ENCODE data around the gene GMDS.

The GMDS gene

DNA sequence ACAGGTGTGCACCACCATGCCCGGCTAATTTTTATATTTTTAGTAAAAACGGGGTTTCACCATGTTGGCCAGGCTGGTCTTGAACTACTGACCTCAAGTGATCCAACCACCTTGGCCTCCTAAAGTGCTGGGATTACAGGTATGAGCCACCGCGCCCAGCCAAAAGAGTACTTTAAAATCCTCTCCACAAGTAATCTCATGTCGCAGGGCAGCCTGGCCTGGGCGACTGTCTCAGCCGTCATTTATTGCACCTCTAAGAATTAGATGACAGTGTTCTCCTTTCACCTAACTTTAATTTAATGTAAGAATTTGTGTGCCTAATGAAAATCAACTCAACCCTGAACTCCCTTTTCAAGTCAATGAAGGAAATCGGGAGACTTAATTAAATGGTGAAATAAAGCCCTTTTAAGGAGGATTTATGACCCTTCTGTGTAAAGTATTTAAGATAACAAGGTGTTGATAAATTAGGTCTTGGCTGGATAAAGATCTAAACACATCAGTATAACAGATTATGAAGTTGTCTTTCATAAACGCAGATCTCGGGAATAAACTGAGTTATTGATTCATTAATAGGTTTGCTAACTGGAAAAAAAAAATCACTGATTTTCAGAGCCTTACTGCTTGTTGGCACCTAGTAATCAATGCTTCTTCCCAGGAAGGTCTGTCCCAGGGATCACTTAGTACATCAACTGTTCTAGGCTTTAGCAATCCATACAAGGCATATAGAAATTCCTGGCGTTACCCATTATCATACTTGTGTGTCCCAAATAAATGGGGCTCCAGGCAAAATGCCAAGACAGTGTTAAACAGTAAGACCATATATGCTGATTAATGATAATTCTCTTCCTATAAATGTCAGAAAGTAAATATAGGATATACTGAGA, 209.3 kb downstream of the GMDS start:
- DNase-seq (ENCODE audit: low read depth in 2 of 2), result no peak

- DNase-seq (ENCODE audit: low read depth in 2 of 2), result no peak
Observed at GRCh38 chr6:2035046-2035445, 210.4 kb downstream of the GMDS start.

DNA sequence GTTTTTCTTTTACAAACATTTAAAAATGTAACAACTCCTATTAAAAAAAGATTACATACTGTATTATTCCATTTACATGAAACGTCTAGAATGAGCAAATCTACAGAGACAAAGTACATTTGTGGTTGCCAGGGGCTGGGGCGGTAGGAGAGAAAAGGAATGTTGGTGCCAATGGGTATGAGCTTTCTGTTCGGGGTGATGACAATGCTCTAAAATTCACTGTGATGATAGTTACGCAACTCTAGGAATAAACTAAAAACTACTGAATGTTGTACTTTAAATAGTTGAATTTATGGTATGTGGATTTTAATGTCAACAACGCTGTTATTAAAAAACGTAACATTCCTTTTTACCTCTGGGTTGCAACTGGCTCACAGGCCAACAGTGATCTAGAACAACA, 211.1 kb downstream of the GMDS start:
- DNase-seq (ENCODE audit: low read depth in 2 of 2), result no peak

DNA sequence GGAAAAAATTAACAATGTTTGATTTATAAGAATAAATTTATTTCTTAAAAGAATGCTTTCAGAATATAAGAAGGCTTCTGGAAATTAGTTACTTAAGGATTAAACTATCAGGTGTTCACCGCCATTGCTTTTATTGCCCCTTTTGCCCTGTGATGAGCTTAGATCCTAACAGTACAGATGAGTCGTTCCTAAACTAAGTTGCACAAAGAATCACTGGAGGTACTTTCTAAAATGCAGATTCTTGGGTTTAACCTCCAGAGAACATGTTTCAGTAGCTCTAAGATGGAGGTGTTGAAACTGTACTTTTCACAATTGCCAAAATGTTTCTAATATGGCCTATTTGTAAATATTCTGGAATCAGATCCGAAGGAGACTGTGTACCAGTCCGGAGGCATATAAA, 211.9 kb downstream of the GMDS start:
- no peak for DNase-seq (ENCODE audit: low read depth in 2 of 2)

- no peak for DNase-seq (ENCODE audit: low read depth in 2 of 2)
Observed at GRCh38 chr6:2030682-2031244, 214.6 kb downstream of the GMDS start.

GRCh38 chr6:2029952-2030351, 215.5 kb downstream of the GMDS start:
- no peak for DNase-seq (ENCODE audit: low read depth in 2 of 2)

DNA sequence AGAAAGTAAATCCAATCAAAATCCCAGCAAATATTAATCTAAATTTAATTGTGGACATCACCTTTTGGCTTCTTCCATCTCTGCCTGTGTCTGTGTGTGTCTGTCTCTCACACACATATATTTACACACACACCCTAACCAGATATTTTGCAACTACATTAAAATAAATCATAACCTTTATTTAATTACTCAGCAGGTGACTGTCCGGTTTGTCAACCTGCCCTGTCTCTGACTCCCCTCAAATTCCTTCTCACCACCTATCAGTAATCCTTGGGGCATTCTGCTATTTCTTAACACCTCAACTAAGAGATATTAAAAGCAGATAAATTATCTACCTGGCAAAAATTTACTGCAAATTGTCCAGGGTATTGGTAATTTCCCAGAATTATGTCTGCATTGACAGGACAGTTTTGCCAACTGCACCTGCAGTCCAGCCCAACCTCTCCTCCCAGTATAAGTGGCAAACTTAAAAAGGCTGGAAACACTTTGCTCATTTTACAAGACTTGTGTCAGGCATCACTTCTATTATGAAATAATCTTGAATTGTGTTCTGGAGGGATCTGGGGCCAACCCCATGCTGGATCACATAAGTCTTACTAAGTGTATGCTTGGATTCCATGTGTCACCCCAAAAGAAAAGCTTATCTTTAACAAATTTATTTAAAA, 216.1 kb downstream of the GMDS start:
- no peak for DNase-seq (ENCODE audit: low read depth in 2 of 2)

DNA sequence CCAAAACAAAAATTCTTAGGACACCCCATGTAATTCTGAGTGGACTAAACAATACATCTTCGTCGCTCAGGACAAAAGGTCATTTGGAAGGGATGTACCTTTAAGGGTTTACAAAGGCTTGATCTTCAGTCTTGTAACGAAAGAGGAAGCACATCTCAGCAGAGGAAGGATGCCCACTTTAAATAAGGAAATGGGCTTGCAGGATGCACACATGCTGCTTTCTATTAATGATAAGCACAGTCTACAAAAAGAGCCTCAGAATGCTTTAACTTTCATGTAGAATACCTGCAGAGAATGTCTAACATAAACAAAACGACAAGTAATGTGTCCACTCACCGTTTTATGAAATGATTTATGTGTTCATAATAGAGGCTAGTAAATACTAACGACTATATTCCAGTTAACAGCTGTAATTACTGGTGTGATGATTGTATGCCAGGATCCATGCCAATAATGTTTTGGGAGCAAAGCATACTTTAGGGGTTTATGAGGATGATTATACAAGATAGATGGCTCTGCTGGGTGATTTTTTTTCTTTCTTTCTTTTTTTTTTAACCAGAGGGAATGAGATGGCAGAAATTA, 216.9 kb downstream of the GMDS start:
- no peak for DNase-seq (ENCODE audit: low read depth in 2 of 2)

- DNase-seq (ENCODE audit: low read depth in 2 of 2), result no peak
Observed at GRCh38 chr6:2026133-2026532, 219.3 kb downstream of the GMDS start.

- DNase-seq (ENCODE audit: low read depth in 2 of 2), result no peak
Observed at GRCh38 chr6:2021713-2022125, 223.7 kb downstream of the GMDS start.

DNA sequence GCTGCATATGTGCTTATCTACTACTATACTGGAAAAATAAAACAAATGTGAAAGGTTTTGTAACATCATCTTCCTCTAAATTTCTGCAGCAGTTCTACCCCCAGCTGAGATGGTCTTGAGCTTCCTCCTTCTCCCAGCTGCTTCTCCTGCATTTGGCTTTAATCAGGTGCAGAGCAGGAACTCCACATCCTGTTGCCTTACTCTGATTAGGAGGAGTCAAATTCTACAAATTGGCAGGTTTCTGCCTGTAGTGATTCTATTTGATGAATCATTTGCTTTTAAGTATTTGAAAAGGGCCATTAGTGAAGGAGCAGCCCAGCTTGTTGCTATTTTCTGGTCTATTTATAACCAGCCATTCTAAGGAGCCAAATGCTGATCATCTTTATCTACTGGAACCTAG, 224.5 kb downstream of the GMDS start:
- no peak for DNase-seq (ENCODE audit: low read depth in 2 of 2)

- no peak for DNase-seq (ENCODE audit: low read depth in 2 of 2)
Observed at GRCh38 chr6:2019051-2019450, 226.4 kb downstream of the GMDS start.

DNA sequence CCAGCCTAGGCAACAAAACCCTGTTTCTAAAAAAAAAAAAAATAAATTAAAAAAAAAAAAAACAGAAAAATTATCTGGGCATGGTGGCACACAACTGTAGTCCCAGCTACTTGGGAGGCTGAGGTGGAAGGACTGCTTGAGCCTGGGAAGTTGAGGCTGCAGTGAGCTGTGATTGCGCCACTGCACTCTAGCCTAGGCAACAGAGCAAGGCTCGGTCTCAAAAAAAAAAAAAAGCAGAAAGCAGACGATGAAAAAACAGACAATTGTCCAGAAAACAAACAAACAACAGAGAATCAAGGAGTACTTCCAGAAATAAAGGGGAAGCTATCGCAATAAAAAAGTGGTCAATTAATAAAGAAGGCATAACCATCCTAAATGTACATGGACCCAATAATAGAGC, 229.4 kb downstream of the GMDS start:
- DNase-seq (ENCODE audit: low read depth in 2 of 2), result no peak

- no peak for DNase-seq (ENCODE audit: low read depth in 2 of 2)
Observed at GRCh38 chr6:2008383-2008976, 236.9 kb downstream of the GMDS start.

GRCh38 chr6:2007165-2007564, 238.2 kb downstream of the GMDS start:
- no peak for DNase-seq (ENCODE audit: low read depth in 2 of 2)

DNA sequence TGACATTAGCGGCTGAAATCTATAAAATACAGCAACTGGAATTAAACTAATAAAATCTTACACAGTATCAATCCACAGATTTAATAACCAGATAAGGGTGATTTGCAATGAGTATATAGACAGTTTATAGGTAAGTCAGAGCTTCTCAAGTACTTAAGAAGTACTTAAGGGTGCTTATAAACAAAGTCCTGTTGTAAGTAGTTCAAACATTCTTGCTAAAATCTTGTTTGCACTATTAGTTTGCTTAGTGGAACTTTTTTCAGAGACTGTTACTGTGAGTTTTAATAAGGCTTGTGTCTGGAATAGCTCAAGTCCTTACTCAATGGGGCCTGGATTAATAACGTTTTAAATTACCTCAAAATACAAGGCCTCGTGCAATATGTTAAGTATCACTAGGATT, 240.5 kb downstream of the GMDS start:
- no peak for DNase-seq (ENCODE audit: low read depth in 2 of 2)

GRCh38 chr6:2000962-2001361, 244.4 kb downstream of the GMDS start:
- DNase-seq (ENCODE audit: low read depth in 2 of 2), result no peak

- no peak for DNase-seq (ENCODE audit: low read depth in 2 of 2)
Observed at GRCh38 chr6:1997702-1998101, 247.7 kb downstream of the GMDS start.

DNA sequence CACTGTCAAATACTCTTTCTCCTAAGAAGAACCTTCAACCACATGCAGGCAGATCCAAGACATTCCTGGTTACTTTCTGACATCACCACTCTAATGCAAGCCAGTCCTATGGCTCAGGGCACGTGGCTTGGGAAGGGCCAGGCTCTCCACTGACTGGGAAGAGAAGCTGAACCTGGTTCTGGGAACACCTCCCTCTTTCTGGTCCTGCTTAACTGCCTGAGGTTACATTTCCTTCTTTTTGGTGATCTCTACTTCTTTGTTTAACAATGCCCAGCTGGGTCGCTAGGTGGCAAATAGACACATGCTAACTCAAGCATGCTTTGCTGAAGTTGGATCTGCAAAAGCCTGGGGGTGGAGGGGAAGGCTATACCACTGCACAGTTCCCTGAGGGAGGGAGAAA, 249.8 kb downstream of the GMDS start:
- no peak for DNase-seq (ENCODE audit: low read depth in 2 of 2)

DNA sequence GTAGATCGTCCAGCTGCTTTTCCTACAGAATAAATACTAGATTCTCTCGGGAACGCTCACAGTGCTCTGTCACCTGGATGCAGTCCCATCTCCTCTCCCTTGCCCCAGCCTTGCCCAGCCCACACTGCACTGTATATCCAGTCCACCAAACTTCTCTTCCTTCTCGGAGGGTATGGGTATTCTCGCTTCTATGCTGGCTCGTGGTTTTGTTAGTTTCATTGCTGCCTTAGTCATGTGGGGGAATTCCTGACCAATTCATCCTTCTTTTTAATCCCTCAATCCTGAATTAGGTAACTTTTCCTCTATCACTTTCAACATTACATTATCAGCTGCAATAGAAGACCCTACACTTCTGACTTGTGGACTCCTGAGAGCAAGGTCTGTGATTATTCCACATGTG, 252.4 kb downstream of the GMDS start:
- no peak for DNase-seq (ENCODE audit: low read depth in 2 of 2)

DNA sequence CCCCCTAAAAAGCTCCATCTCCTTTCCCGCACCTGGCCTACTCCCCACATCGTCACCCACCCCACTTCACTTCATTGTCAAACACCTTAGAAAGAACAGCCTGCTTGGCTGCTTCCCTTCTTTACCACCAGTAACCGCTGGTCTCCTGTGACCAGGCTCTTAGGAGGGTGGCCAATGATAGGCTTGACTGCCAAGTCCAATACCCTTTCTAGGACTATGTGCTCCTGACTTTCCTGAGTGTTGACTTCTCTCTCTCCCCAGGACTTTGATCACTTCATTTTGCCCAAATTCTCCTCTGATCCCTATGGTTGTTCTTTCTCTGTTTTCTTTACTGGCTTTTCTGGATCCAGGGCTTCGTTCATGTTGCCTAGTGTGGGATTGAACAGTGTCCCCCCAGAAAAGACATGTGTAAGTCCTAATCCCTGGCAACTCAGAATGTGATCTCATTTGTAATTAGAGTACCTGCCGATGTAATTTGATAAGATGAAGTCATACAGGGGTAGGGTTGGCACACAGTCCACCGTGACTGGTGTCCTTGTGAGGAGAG, 254.0 kb downstream of the GMDS start:
- no peak for DNase-seq (ENCODE audit: low read depth in 2 of 2)

GRCh38 chr6:1988843-1989242, 256.6 kb downstream of the GMDS start:
- DNase-seq (ENCODE audit: low read depth in 2 of 2), result no peak
